H9 (cell line): ENCODE results near the gene KRT24. TPM values are rescaled to one million over a fixed set of nuclear protein-coding genes. Genes with fewer than 3 reads are reported as not detected.

Experiments
- DNase-seq: peaks from one replicate; pipeline ENCODE4 v3.0.0-alpha.2; 2017
- H2AFZ ChIP-seq: one replicate; pipeline ENCODE4 v1.6.1; 2013; ENCODE audit warnings: mild to moderate bottlenecking, low read length, control low read depth, moderate library complexity
- H2AK5ac ChIP-seq: 2 replicates; pipeline ENCODE4 v1.6.1; 2013; ENCODE audit warnings: low read length, control low read depth, mixed read lengths; ENCODE audit not compliant: insufficient read length
- H2BK120ac ChIP-seq: one replicate; pipeline ENCODE4 v1.6.1; 2013; ENCODE audit warnings: low read depth, mild to moderate bottlenecking, low read length, control low read depth, inconsistent platforms; ENCODE audit not compliant: poor library complexity, severe bottlenecking
- H2BK12ac ChIP-seq: 2 replicates; pipeline ENCODE4 v1.6.1; 2013; ENCODE audit warnings: low read length, control low read depth, mixed read lengths, low read depth; ENCODE audit not compliant: insufficient read length
- H2BK15ac ChIP-seq: 2 replicates; pipeline ENCODE4 v1.6.1; 2013; ENCODE audit warnings: low read depth, low read length, control low read depth
- H2BK20ac ChIP-seq: one replicate; pipeline ENCODE4 v1.6.1; 2013; ENCODE audit warnings: low read depth, mild to moderate bottlenecking, low read length, control low read depth, inconsistent platforms; ENCODE audit not compliant: poor library complexity, severe bottlenecking
- H2BK5ac ChIP-seq: 2 replicates; pipeline ENCODE4 v1.6.1; 2013; ENCODE audit warnings: low read length, control low read depth, mixed read lengths; ENCODE audit not compliant: insufficient read length
- H3K14ac ChIP-seq: 2 replicates; pipeline ENCODE4 v1.6.1; 2013; ENCODE audit warnings: low read length, control low read depth; ENCODE audit not compliant: insufficient read depth
- H3K18ac ChIP-seq: 2 replicates; pipeline ENCODE4 v1.6.1; 2013; ENCODE audit warnings: low read depth, mild to moderate bottlenecking, mixed read lengths, low read length, control low read depth; ENCODE audit not compliant: insufficient read length
- H3K23ac ChIP-seq: 2 replicates; pipeline ENCODE4 v1.6.1; 2013; ENCODE audit warnings: low read length, control low read depth, mixed read lengths, low read depth; ENCODE audit not compliant: insufficient read length
- H3K23me2 ChIP-seq: 2 replicates; pipeline ENCODE4 v1.6.1; 2013; ENCODE audit warnings: low read depth, mild to moderate bottlenecking, mixed read lengths, low read length, control low read depth; ENCODE audit not compliant: insufficient read length, poor library complexity, severe bottlenecking
- H3K27ac ChIP-seq: 2 replicates; pipeline ENCODE4 v1.5.1; 2013; ENCODE audit warnings: low read length, control low read depth, mixed read lengths, low read depth; ENCODE audit not compliant: insufficient read length
- H3K27me3 ChIP-seq: 2 replicates; pipeline ENCODE4 v1.6.1; 2013; ENCODE audit warnings: low read length, control low read depth, inconsistent platforms; ENCODE audit not compliant: insufficient read depth
- H3K4ac ChIP-seq: 2 replicates; pipeline ENCODE4 v1.6.1; 2013; ENCODE audit warnings: low read depth, mild to moderate bottlenecking, control low read depth, inconsistent platforms, low read length, moderate library complexity
- H3K4me1 ChIP-seq: 2 replicates; pipeline ENCODE4 v1.6.1; 2013; ENCODE audit warnings: low read length, control low read depth, inconsistent platforms; ENCODE audit not compliant: insufficient read depth
- H3K4me2 ChIP-seq: 2 replicates; pipeline ENCODE4 v1.6.1; 2013; ENCODE audit warnings: low read length, control low read depth, mixed read lengths; ENCODE audit not compliant: insufficient read length, insufficient read depth
- H3K56ac ChIP-seq: 2 replicates; pipeline ENCODE4 v1.6.1; 2013; ENCODE audit warnings: low read depth, mild to moderate bottlenecking, mixed read lengths, low read length, control low read depth; ENCODE audit not compliant: insufficient read length
- H3K79me1 ChIP-seq: 2 replicates; pipeline ENCODE4 v1.6.1; 2013; ENCODE audit warnings: low read depth, mild to moderate bottlenecking, moderate library complexity, low read length, control low read depth, inconsistent platforms; ENCODE audit not compliant: insufficient read depth, poor library complexity, severe bottlenecking
- H3K79me2 ChIP-seq: 2 replicates; pipeline ENCODE4 v1.6.1; 2013; ENCODE audit warnings: low read length, control low read depth, inconsistent platforms; ENCODE audit not compliant: insufficient read depth
- H3K9ac ChIP-seq: 2 replicates; pipeline ENCODE4 v1.6.1; 2013; ENCODE audit warnings: low read length, control low read depth, mixed read lengths; ENCODE audit not compliant: insufficient read length; ENCODE audit errors: extremely low read depth
- H3K9me3 ChIP-seq: one replicate; pipeline ENCODE4 v1.6.1; 2013; ENCODE audit warnings: low read depth, low read length, inconsistent platforms; ENCODE audit not compliant: control insufficient read depth
- H3T11ph ChIP-seq: one replicate; pipeline ENCODE4 v1.6.1; 2013; ENCODE audit warnings: mild to moderate bottlenecking, low read length, control low read depth, inconsistent platforms
- H4K20me1 ChIP-seq: one replicate; pipeline ENCODE4 v1.6.1; 2013; ENCODE audit not compliant: control insufficient read depth, insufficient read length, insufficient read depth
- H4K5ac ChIP-seq: 2 replicates; pipeline ENCODE4 v1.6.1; 2013; ENCODE audit warnings: low read depth, mild to moderate bottlenecking, mixed read lengths, low read length, control low read depth; ENCODE audit not compliant: insufficient read length
- H4K8ac ChIP-seq: replicated peaks from 2 replicates; pipeline ENCODE4 v1.6.1; 2013; ENCODE audit warnings: low read length, control low read depth, mixed read lengths, low read depth; ENCODE audit not compliant: insufficient read length
- H4K91ac ChIP-seq: 2 replicates; pipeline ENCODE4 v1.6.1; 2013; ENCODE audit warnings: low read depth, mild to moderate bottlenecking, moderate library complexity, mixed read lengths, low read length, control low read depth; ENCODE audit not compliant: insufficient read length
- H3K27ac Mint-ChIP-seq, 3 experiments: 2 replicates in 2 of 3; 3 replicates in 1 of 3; pipeline ENCODE4 v1.8.0; 2020 to 2021; ENCODE audit warnings: mixed read lengths in 3 of 3, mild to moderate bottlenecking in 1 of 3, moderate library complexity in 1 of 3
- H3K27me3 Mint-ChIP-seq: 2 replicates; pipeline ENCODE4 v1.8.0; 2021; ENCODE audit warnings: low read depth, mild to moderate bottlenecking, moderate library complexity, mixed read lengths
- H3K36me3 Mint-ChIP-seq, 3 experiments: 2 replicates in 2 of 3; 3 replicates in 1 of 3; pipeline ENCODE4 v1.8.0; 2020 to 2021; ENCODE audit warnings: low read depth in 3 of 3, mixed read lengths in 3 of 3; ENCODE audit not compliant: insufficient read depth in 1 of 3
- H3K4me1 Mint-ChIP-seq, 2 experiments: 2 replicates each; pipeline ENCODE4 v1.8.0; 2020; ENCODE audit warnings: mixed read lengths in 2 of 2
- H3K4me3 Mint-ChIP-seq, 2 experiments: 2 replicates in 1 of 2; 3 replicates in 1 of 2; pipeline ENCODE4 v1.8.0; 2020 to 2021; ENCODE audit warnings: mild to moderate bottlenecking in 2 of 2, mixed read lengths in 2 of 2, moderate library complexity in 1 of 2
- H3K9me3 Mint-ChIP-seq, 2 experiments: 2 replicates in 1 of 2; 3 replicates in 1 of 2; pipeline ENCODE4 v1.8.0; 2020; ENCODE audit warnings: mild to moderate bottlenecking in 2 of 2, mixed read lengths in 2 of 2, moderate library complexity in 1 of 2
- WGBS: extraction: QIAGEN DNeasy Blood & Tissue Kit; methylation state at CpG from one replicate; pipeline ENCODE4 v1.1.7; 2013; ENCODE audit warnings: missing lambda C conversion rate, low lambda C conversion rate, mixed read lengths; ENCODE audit not compliant: insufficient read length; ENCODE audit errors: extremely low coverage; 5-methylcytosine and 5-hydroxymethylcytosine counted together
- total RNA-seq: library from RNA; stranded (reverse); gene quantifications from 2 replicates; pipeline ENCODE4 v1.2.1, GENCODE V29; 2021
- TF ChIP-seq, protein P1 (sequence below): fragments of 200-600 bp; sonication (generic); conservative IDR thresholded peaks from 3 replicates; pipeline ENCODE4 v1.8.0; 2021; ENCODE audit warnings: antibody characterized with exemption, mild to moderate bottlenecking

Gene KRT24
- total RNA-seq, 1 experiment from 2014 or later, result not detected

DNA sequence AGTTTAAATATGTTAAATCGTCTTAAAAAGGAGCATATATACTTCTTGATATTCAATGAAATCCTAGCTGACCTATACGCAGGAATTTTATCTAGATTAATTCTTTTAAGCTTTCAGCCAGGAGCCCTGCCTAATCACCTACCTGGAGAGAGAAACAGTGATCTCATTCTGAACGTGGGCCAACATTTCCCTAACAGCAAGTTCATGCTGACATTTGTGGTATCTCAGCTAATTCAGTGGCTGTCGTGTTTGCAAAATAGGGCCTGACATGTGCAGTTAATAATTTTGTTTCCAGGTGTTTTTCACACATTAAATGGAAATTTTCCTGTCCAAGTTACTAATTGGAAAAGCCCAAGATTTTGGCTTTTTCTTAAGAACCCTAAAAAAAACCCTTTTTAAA, 17.4 kb downstream of the KRT24 start:
- no peak overlapping the region for H4K8ac ChIP-seq
- no peak overlapping the region for H2BK15ac ChIP-seq
- H3K4me1 ChIP-seq, result no peaks in the 10 kb centered on the region
- no peak overlapping the region for H2BK5ac ChIP-seq
- no peak overlapping the region for H3K18ac ChIP-seq
- Mint-ChIP-seq H3K4me1 (no peaks in the 10 kb centered on the region), H3K27ac (no peak overlapping the region), H3K36me3 (no peaks in the 10 kb centered on the region), H3K27me3 (peaks cover 7% of the 10 kb centered on the region), H3K4me3 (no peak overlapping the region), H3K9me3 (no peaks in the 10 kb centered on the region)
- H3K79me2 ChIP-seq, result no peaks in the 10 kb centered on the region
- H3K4me2 ChIP-seq, result no peak overlapping the region
- H3K4ac ChIP-seq, result no peak overlapping the region
- no CpG with 5 or more reads among the region's 4 CpGs for WGBS
- TF ChIP-seq, protein P1, sequence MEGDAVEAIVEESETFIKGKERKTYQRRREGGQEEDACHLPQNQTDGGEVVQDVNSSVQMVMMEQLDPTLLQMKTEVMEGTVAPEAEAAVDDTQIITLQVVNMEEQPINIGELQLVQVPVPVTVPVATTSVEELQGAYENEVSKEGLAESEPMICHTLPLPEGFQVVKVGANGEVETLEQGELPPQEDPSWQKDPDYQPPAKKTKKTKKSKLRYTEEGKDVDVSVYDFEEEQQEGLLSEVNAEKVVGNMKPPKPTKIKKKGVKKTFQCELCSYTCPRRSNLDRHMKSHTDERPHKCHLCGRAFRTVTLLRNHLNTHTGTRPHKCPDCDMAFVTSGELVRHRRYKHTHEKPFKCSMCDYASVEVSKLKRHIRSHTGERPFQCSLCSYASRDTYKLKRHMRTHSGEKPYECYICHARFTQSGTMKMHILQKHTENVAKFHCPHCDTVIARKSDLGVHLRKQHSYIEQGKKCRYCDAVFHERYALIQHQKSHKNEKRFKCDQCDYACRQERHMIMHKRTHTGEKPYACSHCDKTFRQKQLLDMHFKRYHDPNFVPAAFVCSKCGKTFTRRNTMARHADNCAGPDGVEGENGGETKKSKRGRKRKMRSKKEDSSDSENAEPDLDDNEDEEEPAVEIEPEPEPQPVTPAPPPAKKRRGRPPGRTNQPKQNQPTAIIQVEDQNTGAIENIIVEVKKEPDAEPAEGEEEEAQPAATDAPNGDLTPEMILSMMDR, result no peak
- DNase-seq, result no peak
- H4K20me1 ChIP-seq, result no peaks in the 10 kb centered on the region
- H2AFZ ChIP-seq, result no peak overlapping the region
- no peak overlapping the region for H3K14ac ChIP-seq
- H3K9me3 ChIP-seq, result no peaks in the 10 kb centered on the region
- H2BK120ac ChIP-seq, result no peak overlapping the region
- no peak overlapping the region for H3T11ph ChIP-seq
- no peak overlapping the region for H3K56ac ChIP-seq
- no peak overlapping the region for H3K23ac ChIP-seq
- H3K79me1 ChIP-seq, result no peaks in the 10 kb centered on the region
- no peak overlapping the region for H2BK20ac ChIP-seq
- no peak overlapping the region for H2AK5ac ChIP-seq
- no peaks in the 10 kb centered on the region for H3K27me3 ChIP-seq
- H2BK12ac ChIP-seq, result no peak overlapping the region
- no peak overlapping the region for H3K9ac ChIP-seq
- no peak overlapping the region for H4K5ac ChIP-seq
- H3K23me2 ChIP-seq, result no peaks in the 10 kb centered on the region
- no peak overlapping the region for H4K91ac ChIP-seq
- H3K27ac ChIP-seq, result no peak overlapping the region
